Central memory CD8-positive, alpha-beta T cell (primary cell): ENCODE measurements around the gene FGF22.
"Not testable (repeated sequence)": the region's sequence is repeated elsewhere in the genome, so short reads cannot be mapped to it uniquely, and the experiment has no call there.

ENCODE experiments used
- ATAC-seq: fragments of 150-1000 bp; cut with Tn5 transposase; replicated peaks from 2 replicates; pipeline ENCODE4 v1.10.0; 2022; ENCODE audit warnings: mild to moderate bottlenecking, moderate FRiP score, moderate number of reproducible peaks; ENCODE audit not compliant: poor library complexity, severe bottlenecking; ENCODE audit errors: extremely low read depth
- DNase-seq, 2 donors: peaks; one replicate each; pipeline ENCODE4 v3.0.0; 2021; ENCODE audit warnings: low spot score in 2 of 2
- H3K27ac Mint-ChIP-seq: one replicate; pipeline ENCODE4 v1.8.0; 2022; ENCODE audit warnings: low read depth, mild to moderate bottlenecking, moderate library complexity, mixed read lengths
- H3K27me3 Mint-ChIP-seq: one replicate; pipeline ENCODE4 v1.8.0; 2022; ENCODE audit warnings: mixed read lengths
- H3K36me3 Mint-ChIP-seq: one replicate; pipeline ENCODE4 v1.8.0; 2022; ENCODE audit warnings: mild to moderate bottlenecking, moderate library complexity, mixed read lengths; ENCODE audit not compliant: insufficient read depth
- H3K4me1 Mint-ChIP-seq: one replicate; pipeline ENCODE4 v1.8.0; 2022; ENCODE audit warnings: mixed read lengths
- H3K4me3 Mint-ChIP-seq: one replicate; pipeline ENCODE4 v1.8.0; 2022; ENCODE audit warnings: mild to moderate bottlenecking, moderate library complexity, mixed read lengths
- H3K9me3 Mint-ChIP-seq: one replicate; pipeline ENCODE4 v1.8.0; 2022; ENCODE audit warnings: mixed read lengths

Gene FGF22

GRCh38 chr19:664913-665443 lies 25.3 kb downstream of the FGF22 start:
- DNase-seq (peak; percentile 51 to 60), ATAC-seq (no peak)
- Mint-ChIP-seq H3K4me1 (peaks cover 32% of the 10 kb centered on the region), H3K27me3 (no peaks in the 10 kb centered on the region), H3K27ac (peak overlapping the region; percentile 77), H3K36me3 (peaks cover 26% of the 10 kb centered on the region), H3K9me3 (no peaks in the 10 kb centered on the region), H3K4me3 (peak overlapping the region; percentile 93)

- H3K27ac Mint-ChIP-seq, H3K9me3 Mint-ChIP-seq, ATAC-seq, H3K36me3 Mint-ChIP-seq, H3K27me3 Mint-ChIP-seq, DNase-seq, H3K4me3 Mint-ChIP-seq: not testable (repeated sequence)
- H3K4me1 Mint-ChIP-seq, result peaks cover 12% of the 10 kb centered on the region
Measured at GRCh38 chr19:666985-667573, 27.4 kb downstream of the FGF22 start.

- not testable (repeated sequence) for H3K9me3 Mint-ChIP-seq, DNase-seq, H3K27ac Mint-ChIP-seq, H3K36me3 Mint-ChIP-seq, H3K4me3 Mint-ChIP-seq, H3K27me3 Mint-ChIP-seq, ATAC-seq, H3K4me1 Mint-ChIP-seq
Measured at GRCh38 chr19:668675-669434, 29.2 kb downstream of the FGF22 start.

- Mint-ChIP-seq H3K9me3 (no peaks in the 10 kb centered on the region), H3K27ac (no peak overlapping the region), H3K36me3 (no peaks in the 10 kb centered on the region), H3K4me1 (no peaks in the 10 kb centered on the region), H3K4me3 (no peak overlapping the region), H3K27me3 (peaks cover 20% of the 10 kb centered on the region)
- DNase-seq, result no peak
- ATAC-seq, result no peak
Measured at GRCh38 chr19:670609-671075, 31.0 kb downstream of the FGF22 start.

GRCh38 chr19:674282-675151 lies 34.8 kb downstream of the FGF22 start:
- Mint-ChIP-seq H3K9me3 (no peaks in the 10 kb centered on the region), H3K36me3 (no peaks in the 10 kb centered on the region), H3K27me3 (peaks cover 22% of the 10 kb centered on the region), H3K4me3 (no peak overlapping the region), H3K27ac (no peak overlapping the region), H3K4me1 (no peaks in the 10 kb centered on the region)
- DNase-seq (no peak), ATAC-seq (no peak)

GRCh38 chr19:676007-676338 lies 36.3 kb downstream of the FGF22 start:
- Mint-ChIP-seq H3K36me3 (no peaks in the 10 kb centered on the region), H3K27ac (no peak overlapping the region), H3K4me3 (no peak overlapping the region), H3K27me3 (peaks cover 22% of the 10 kb centered on the region), H3K4me1 (peaks cover 6% of the 10 kb centered on the region), H3K9me3 (no peaks in the 10 kb centered on the region)
- DNase-seq (no peak), ATAC-seq (no peak)

GRCh38 chr19:676339-677105 lies 36.8 kb downstream of the FGF22 start, which contains the start of gene FSTL3:
TSS of gene FSTL3 (plus strand) at chr19:676392. CDS start at chr19:676424, 32 bp downstream.
- ATAC-seq (no peak), DNase-seq (no peak)
- H3K9me3 Mint-ChIP-seq, result no peaks in the 10 kb centered on the region
- peaks cover 6% of the 10 kb centered on the region for H3K4me1 Mint-ChIP-seq
- H3K36me3 Mint-ChIP-seq, result no peaks in the 10 kb centered on the region
- peaks cover 22% of the 10 kb centered on the region for H3K27me3 Mint-ChIP-seq
- peak within 1 kb of the TSS; percentile 25 for H3K4me3 Mint-ChIP-seq
- H3K27ac Mint-ChIP-seq, result no peak within 1 kb of the TSS

- peaks cover 6% of the 10 kb centered on the region for H3K4me1 Mint-ChIP-seq
- no peak for DNase-seq
- no peak overlapping the region for H3K27ac Mint-ChIP-seq
- no peak for ATAC-seq
- peaks cover 22% of the 10 kb centered on the region for H3K27me3 Mint-ChIP-seq
- no peak overlapping the region for H3K4me3 Mint-ChIP-seq
- H3K36me3 Mint-ChIP-seq, result no peaks in the 10 kb centered on the region
- no peaks in the 10 kb centered on the region for H3K9me3 Mint-ChIP-seq
Measured at GRCh38 chr19:677201-677600, 37.5 kb downstream of the FGF22 start.

GRCh38 chr19:677601-678436 lies 38.1 kb downstream of the FGF22 start:
- no peak for ATAC-seq
- no peaks in the 10 kb centered on the region for H3K9me3 Mint-ChIP-seq
- DNase-seq, result no peak
- H3K27me3 Mint-ChIP-seq, result peaks cover 22% of the 10 kb centered on the region
- peaks cover 6% of the 10 kb centered on the region for H3K4me1 Mint-ChIP-seq
- no peaks in the 10 kb centered on the region for H3K36me3 Mint-ChIP-seq
- H3K4me3 Mint-ChIP-seq, result peak overlapping the region; percentile 61
- no peak overlapping the region for H3K27ac Mint-ChIP-seq

- Mint-ChIP-seq H3K4me3 (peak overlapping the region; percentile 69), H3K27me3 (peaks cover 14% of the 10 kb centered on the region), H3K36me3 (no peaks in the 10 kb centered on the region), H3K4me1 (peaks cover 6% of the 10 kb centered on the region), H3K27ac (no peak overlapping the region), H3K9me3 (no peaks in the 10 kb centered on the region)
- DNase-seq, result no peak
- ATAC-seq, result no peak
Measured at GRCh38 chr19:678791-679388, 39.2 kb downstream of the FGF22 start.
